ENCODE results near the gene CHI3L2. TPM values are rescaled to one million over a fixed set of nuclear protein-coding genes. Genes with fewer than 3 reads are reported as not detected.

Gene CHI3L2
- total and polyA plus RNA-seq, 10 of the 15 experiments (the other 5 are each of a cell fraction or from before 2014, with no cell fraction given) = 37.1 to 508 (median 98.3) TPM

GRCh38 chr1:111192658-111193519 lies 34.6 kb upstream of the CHI3L2 start (continued):
- peak; percentile 44; the same call in 1 of the 2 replicates for TF ChIP-seq MLLT1 (IDR thresholded peaks at IDR 0.05)
- peak; percentile 5; the same call in 1 of the 3 replicates for TF ChIP-seq POU2F2 (IDR thresholded peaks at IDR 0.05; ENCODE audit: borderline replicate concordance, low read depth, low read length)
- no peak for TF ChIP-seq HDGF (IDR thresholded peaks at IDR 0.05)
- peak; percentile 50; the same call in 1 of the 2 replicates for TF ChIP-seq TBL1XR1 (IDR thresholded peaks at IDR 0.05; ENCODE audit: low read depth, low read length)
- TF ChIP-seq ETV6 (conservative IDR thresholded peaks at IDR 0.05 in 1 of 2, IDR thresholded peaks at IDR 0.05 in 1 of 2; ENCODE audit: borderline replicate concordance in 1 of 2, low read depth in 1 of 2) = peak in 1 of 2 experiments; percentile 87; a peak in 1 of 4 replicates
- no peak for TF ChIP-seq GABPA (IDR thresholded peaks at IDR 0.05; ENCODE audit: low read depth)
- TF ChIP-seq FOXM1 (IDR thresholded peaks at IDR 0.05; ENCODE audit: low read depth, low read length) = no peak
- TF ChIP-seq KLF5 (IDR thresholded peaks at IDR 0.05; ENCODE audit: partially characterized antibody) = no peak
- TF ChIP-seq RFX5 (IDR thresholded peaks at IDR 0.05; ENCODE audit: low read depth, low read length) = no peak
- no peak for TF ChIP-seq MEF2A (IDR thresholded peaks at IDR 0.05; ENCODE audit: insufficient read depth, low read depth, low read length)
- peak; percentile 35; the same call in 1 of the 2 replicates for TF ChIP-seq MTA2 (IDR thresholded peaks at IDR 0.05; ENCODE audit: low read depth)
- no peak for TF ChIP-seq CHD4 (IDR thresholded peaks at IDR 0.05)
- TF ChIP-seq NKRF (conservative IDR thresholded peaks at IDR 0.05) = no peak
- TF ChIP-seq CUX1 (IDR thresholded peaks at IDR 0.05; ENCODE audit: insufficient replicate concordance, low read depth, low read length) = peak; percentile 22
- no peak for TF ChIP-seq SREBF2 (IDR thresholded peaks at IDR 0.05; ENCODE audit: low read length)
- no peak for TF ChIP-seq KAT2A (conservative IDR thresholded peaks at IDR 0.05; ENCODE audit: control insufficient read depth, low read depth, low read length)
- peak; percentile 9 for TF ChIP-seq BCL3 (IDR thresholded peaks at IDR 0.05; ENCODE audit: borderline replicate concordance, insufficient read depth, low read depth, low read length, poor library complexity, severe bottlenecking)
- TF ChIP-seq RCOR1 (conservative IDR thresholded peaks at IDR 0.05; ENCODE audit: low read depth, low read length) = no peak

Measured in GM12878 (cell line).